H9 (cell line): ENCODE measurements around the gene ZAP70. TPM values are rescaled to one million over a fixed set of nuclear protein-coding genes. Genes with fewer than 3 reads are reported as not detected.

Source experiments
- DNase-seq: peaks from one replicate; pipeline ENCODE4 v3.0.0-alpha.2; 2017
- H2AFZ ChIP-seq: one replicate; pipeline ENCODE4 v1.6.1; 2013; ENCODE audit warnings: mild to moderate bottlenecking, low read length, control low read depth, moderate library complexity
- H2AK5ac ChIP-seq: 2 replicates; pipeline ENCODE4 v1.6.1; 2013; ENCODE audit warnings: low read length, control low read depth, mixed read lengths; ENCODE audit not compliant: insufficient read length
- H2BK120ac ChIP-seq: one replicate; pipeline ENCODE4 v1.6.1; 2013; ENCODE audit warnings: low read depth, mild to moderate bottlenecking, low read length, control low read depth, inconsistent platforms; ENCODE audit not compliant: poor library complexity, severe bottlenecking
- H2BK12ac ChIP-seq: 2 replicates; pipeline ENCODE4 v1.6.1; 2013; ENCODE audit warnings: low read length, control low read depth, mixed read lengths, low read depth; ENCODE audit not compliant: insufficient read length
- H2BK15ac ChIP-seq: 2 replicates; pipeline ENCODE4 v1.6.1; 2013; ENCODE audit warnings: low read depth, low read length, control low read depth
- H2BK20ac ChIP-seq: one replicate; pipeline ENCODE4 v1.6.1; 2013; ENCODE audit warnings: low read depth, mild to moderate bottlenecking, low read length, control low read depth, inconsistent platforms; ENCODE audit not compliant: poor library complexity, severe bottlenecking
- H2BK5ac ChIP-seq: 2 replicates; pipeline ENCODE4 v1.6.1; 2013; ENCODE audit warnings: low read length, control low read depth, mixed read lengths; ENCODE audit not compliant: insufficient read length
- H3K14ac ChIP-seq: 2 replicates; pipeline ENCODE4 v1.6.1; 2013; ENCODE audit warnings: low read length, control low read depth; ENCODE audit not compliant: insufficient read depth
- H3K18ac ChIP-seq: 2 replicates; pipeline ENCODE4 v1.6.1; 2013; ENCODE audit warnings: low read depth, mild to moderate bottlenecking, mixed read lengths, low read length, control low read depth; ENCODE audit not compliant: insufficient read length
- H3K23ac ChIP-seq: 2 replicates; pipeline ENCODE4 v1.6.1; 2013; ENCODE audit warnings: low read length, control low read depth, mixed read lengths, low read depth; ENCODE audit not compliant: insufficient read length
- H3K23me2 ChIP-seq: 2 replicates; pipeline ENCODE4 v1.6.1; 2013; ENCODE audit warnings: low read depth, mild to moderate bottlenecking, mixed read lengths, low read length, control low read depth; ENCODE audit not compliant: insufficient read length, poor library complexity, severe bottlenecking
- H3K27ac ChIP-seq: 2 replicates; pipeline ENCODE4 v1.5.1; 2013; ENCODE audit warnings: low read length, control low read depth, mixed read lengths, low read depth; ENCODE audit not compliant: insufficient read length
- H3K27me3 ChIP-seq: 2 replicates; pipeline ENCODE4 v1.6.1; 2013; ENCODE audit warnings: low read length, control low read depth, inconsistent platforms; ENCODE audit not compliant: insufficient read depth
- H3K4ac ChIP-seq: 2 replicates; pipeline ENCODE4 v1.6.1; 2013; ENCODE audit warnings: low read depth, mild to moderate bottlenecking, control low read depth, inconsistent platforms, low read length, moderate library complexity
- H3K4me1 ChIP-seq: 2 replicates; pipeline ENCODE4 v1.6.1; 2013; ENCODE audit warnings: low read length, control low read depth, inconsistent platforms; ENCODE audit not compliant: insufficient read depth
- H3K4me2 ChIP-seq: 2 replicates; pipeline ENCODE4 v1.6.1; 2013; ENCODE audit warnings: low read length, control low read depth, mixed read lengths; ENCODE audit not compliant: insufficient read length, insufficient read depth
- H3K56ac ChIP-seq: 2 replicates; pipeline ENCODE4 v1.6.1; 2013; ENCODE audit warnings: low read depth, mild to moderate bottlenecking, mixed read lengths, low read length, control low read depth; ENCODE audit not compliant: insufficient read length
- H3K79me1 ChIP-seq: 2 replicates; pipeline ENCODE4 v1.6.1; 2013; ENCODE audit warnings: low read depth, mild to moderate bottlenecking, moderate library complexity, low read length, control low read depth, inconsistent platforms; ENCODE audit not compliant: insufficient read depth, poor library complexity, severe bottlenecking
- H3K79me2 ChIP-seq: 2 replicates; pipeline ENCODE4 v1.6.1; 2013; ENCODE audit warnings: low read length, control low read depth, inconsistent platforms; ENCODE audit not compliant: insufficient read depth
- H3K9ac ChIP-seq: 2 replicates; pipeline ENCODE4 v1.6.1; 2013; ENCODE audit warnings: low read length, control low read depth, mixed read lengths; ENCODE audit not compliant: insufficient read length; ENCODE audit errors: extremely low read depth
- H3K9me3 ChIP-seq: one replicate; pipeline ENCODE4 v1.6.1; 2013; ENCODE audit warnings: low read depth, low read length, inconsistent platforms; ENCODE audit not compliant: control insufficient read depth
- H3T11ph ChIP-seq: one replicate; pipeline ENCODE4 v1.6.1; 2013; ENCODE audit warnings: mild to moderate bottlenecking, low read length, control low read depth, inconsistent platforms
- H4K20me1 ChIP-seq: one replicate; pipeline ENCODE4 v1.6.1; 2013; ENCODE audit not compliant: control insufficient read depth, insufficient read length, insufficient read depth
- H4K5ac ChIP-seq: 2 replicates; pipeline ENCODE4 v1.6.1; 2013; ENCODE audit warnings: low read depth, mild to moderate bottlenecking, mixed read lengths, low read length, control low read depth; ENCODE audit not compliant: insufficient read length
- H4K8ac ChIP-seq: replicated peaks from 2 replicates; pipeline ENCODE4 v1.6.1; 2013; ENCODE audit warnings: low read length, control low read depth, mixed read lengths, low read depth; ENCODE audit not compliant: insufficient read length
- H4K91ac ChIP-seq: 2 replicates; pipeline ENCODE4 v1.6.1; 2013; ENCODE audit warnings: low read depth, mild to moderate bottlenecking, moderate library complexity, mixed read lengths, low read length, control low read depth; ENCODE audit not compliant: insufficient read length
- H3K27ac Mint-ChIP-seq, 3 experiments: 2 replicates in 2 of 3; 3 replicates in 1 of 3; pipeline ENCODE4 v1.8.0; 2020 to 2021; ENCODE audit warnings: mixed read lengths in 3 of 3, mild to moderate bottlenecking in 1 of 3, moderate library complexity in 1 of 3
- H3K27me3 Mint-ChIP-seq: 2 replicates; pipeline ENCODE4 v1.8.0; 2021; ENCODE audit warnings: low read depth, mild to moderate bottlenecking, moderate library complexity, mixed read lengths
- H3K36me3 Mint-ChIP-seq, 3 experiments: 2 replicates in 2 of 3; 3 replicates in 1 of 3; pipeline ENCODE4 v1.8.0; 2020 to 2021; ENCODE audit warnings: low read depth in 3 of 3, mixed read lengths in 3 of 3; ENCODE audit not compliant: insufficient read depth in 1 of 3
- H3K4me1 Mint-ChIP-seq, 2 experiments: 2 replicates each; pipeline ENCODE4 v1.8.0; 2020; ENCODE audit warnings: mixed read lengths in 2 of 2
- H3K4me3 Mint-ChIP-seq, 2 experiments: 2 replicates in 1 of 2; 3 replicates in 1 of 2; pipeline ENCODE4 v1.8.0; 2020 to 2021; ENCODE audit warnings: mild to moderate bottlenecking in 2 of 2, mixed read lengths in 2 of 2, moderate library complexity in 1 of 2
- H3K9me3 Mint-ChIP-seq, 2 experiments: 2 replicates in 1 of 2; 3 replicates in 1 of 2; pipeline ENCODE4 v1.8.0; 2020; ENCODE audit warnings: mild to moderate bottlenecking in 2 of 2, mixed read lengths in 2 of 2, moderate library complexity in 1 of 2
- WGBS: extraction: QIAGEN DNeasy Blood & Tissue Kit; methylation state at CpG from one replicate; pipeline ENCODE4 v1.1.7; 2013; ENCODE audit warnings: missing lambda C conversion rate, low lambda C conversion rate, mixed read lengths; ENCODE audit not compliant: insufficient read length; ENCODE audit errors: extremely low coverage; 5-methylcytosine and 5-hydroxymethylcytosine counted together
- total RNA-seq: library from RNA; stranded (reverse); gene quantifications from 2 replicates; pipeline ENCODE4 v1.2.1, GENCODE V29; 2021
- TF ChIP-seq, protein P1 (sequence below): fragments of 200-600 bp; sonication (generic); conservative IDR thresholded peaks from 3 replicates; pipeline ENCODE4 v1.8.0; 2021; ENCODE audit warnings: antibody characterized with exemption, mild to moderate bottlenecking

Gene ZAP70
- total RNA-seq, 1 experiment from 2014 or later, result 0.24 TPM

GRCh38 chr2:97741251-97741650, 27.9 kb downstream of the ZAP70 start:
- Mint-ChIP-seq H3K4me1 (peaks cover 16 to 17% of the 10 kb centered on the region in 2 experiments), H3K27ac (no peak overlapping the region)

More at GRCh38 chr2:97741251-97741650, 27.9 kb downstream of the ZAP70 start:
- Histone ChIP-seq H2BK15ac (no peak overlapping the region), H2AK5ac (no peak overlapping the region), H2BK5ac (no peak overlapping the region), H3K9me3 (no peaks in the 10 kb centered on the region), H3K27me3 (no peaks in the 10 kb centered on the region), H3K79me1 (no peaks in the 10 kb centered on the region), H3K4me1 (no peaks in the 10 kb centered on the region), H3K56ac (no peak overlapping the region), H2AFZ (no peak overlapping the region), H3T11ph (no peak overlapping the region), H3K4me2 (no peak overlapping the region), H4K5ac (no peak overlapping the region), H3K14ac (no peak overlapping the region), H3K23me2 (no peaks in the 10 kb centered on the region), H3K79me2 (no peaks in the 10 kb centered on the region), H2BK12ac (no peak overlapping the region), H3K9ac (no peak overlapping the region), H3K18ac (no peak overlapping the region), H2BK20ac (no peak overlapping the region), H2BK120ac (no peak overlapping the region), H4K8ac (no peak overlapping the region), H4K91ac (no peak overlapping the region), H3K27ac (no peak overlapping the region), H3K23ac (no peak overlapping the region), H4K20me1 (no peaks in the 10 kb centered on the region), H3K4ac (no peak overlapping the region)
- Mint-ChIP-seq H3K27me3 (peaks cover 16% of the 10 kb centered on the region), H3K9me3 (no peaks in the 10 kb centered on the region; a peak in 2 of 5 replicates), H3K4me3 (no peak overlapping the region), H3K36me3 (peaks cover 0 to 2% (median 2%) of the 10 kb centered on the region in 3 experiments; a peak in 4 of 7 replicates)
- no CpG with 5 or more reads among the region's 20 CpGs for WGBS
- no peak for DNase-seq
- TF ChIP-seq, protein P1, sequence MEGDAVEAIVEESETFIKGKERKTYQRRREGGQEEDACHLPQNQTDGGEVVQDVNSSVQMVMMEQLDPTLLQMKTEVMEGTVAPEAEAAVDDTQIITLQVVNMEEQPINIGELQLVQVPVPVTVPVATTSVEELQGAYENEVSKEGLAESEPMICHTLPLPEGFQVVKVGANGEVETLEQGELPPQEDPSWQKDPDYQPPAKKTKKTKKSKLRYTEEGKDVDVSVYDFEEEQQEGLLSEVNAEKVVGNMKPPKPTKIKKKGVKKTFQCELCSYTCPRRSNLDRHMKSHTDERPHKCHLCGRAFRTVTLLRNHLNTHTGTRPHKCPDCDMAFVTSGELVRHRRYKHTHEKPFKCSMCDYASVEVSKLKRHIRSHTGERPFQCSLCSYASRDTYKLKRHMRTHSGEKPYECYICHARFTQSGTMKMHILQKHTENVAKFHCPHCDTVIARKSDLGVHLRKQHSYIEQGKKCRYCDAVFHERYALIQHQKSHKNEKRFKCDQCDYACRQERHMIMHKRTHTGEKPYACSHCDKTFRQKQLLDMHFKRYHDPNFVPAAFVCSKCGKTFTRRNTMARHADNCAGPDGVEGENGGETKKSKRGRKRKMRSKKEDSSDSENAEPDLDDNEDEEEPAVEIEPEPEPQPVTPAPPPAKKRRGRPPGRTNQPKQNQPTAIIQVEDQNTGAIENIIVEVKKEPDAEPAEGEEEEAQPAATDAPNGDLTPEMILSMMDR, result no peak
